ENCODE results near the gene CDCA5.
"Not testable (repeated sequence)": the region's sequence is repeated elsewhere in the genome, so short reads cannot be mapped to it uniquely, and the experiment has no call there.

The CDCA5 gene

DNA sequence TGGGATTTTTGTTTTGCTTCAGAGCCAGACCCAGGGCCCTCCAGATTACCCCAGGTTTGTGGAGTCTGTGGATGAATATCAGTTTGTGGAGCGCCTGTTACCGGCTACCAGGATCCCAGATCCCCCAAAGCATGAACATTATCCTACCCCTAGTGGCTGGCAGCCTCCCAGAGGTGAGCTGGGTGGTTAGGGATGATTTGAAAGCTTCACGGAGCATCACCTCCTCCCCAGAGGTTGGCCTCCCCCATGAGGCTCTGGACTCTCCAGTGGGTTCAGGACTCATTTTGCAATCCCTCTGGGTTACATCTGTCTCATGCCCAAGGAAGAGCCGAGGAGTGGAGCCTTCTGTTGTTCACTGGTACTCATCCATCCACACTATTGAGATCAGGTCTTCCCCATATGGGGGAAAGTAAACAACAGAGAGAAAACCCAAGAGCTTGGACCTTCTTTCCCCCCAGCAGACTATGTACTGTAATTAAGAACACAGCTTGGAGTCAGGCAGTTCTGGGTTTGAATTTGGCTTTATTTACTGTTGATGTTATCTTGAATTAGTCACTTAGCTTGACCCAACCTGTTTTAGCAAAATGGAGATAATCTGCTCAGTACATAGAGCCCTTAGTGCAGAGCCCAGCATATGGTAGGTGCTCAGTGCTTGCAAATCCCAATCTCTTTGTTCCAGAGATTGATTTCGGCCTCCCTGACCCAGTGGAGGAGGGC lies 40.8 kb upstream of the CDCA5 start:
- no peak for DNase-seq (ENCODE audit: low read depth)
- H3K4me3 ChIP-seq (ENCODE audit: low read depth, low read length): no peak overlapping the region
- TF ChIP-seq, protein P1, sequence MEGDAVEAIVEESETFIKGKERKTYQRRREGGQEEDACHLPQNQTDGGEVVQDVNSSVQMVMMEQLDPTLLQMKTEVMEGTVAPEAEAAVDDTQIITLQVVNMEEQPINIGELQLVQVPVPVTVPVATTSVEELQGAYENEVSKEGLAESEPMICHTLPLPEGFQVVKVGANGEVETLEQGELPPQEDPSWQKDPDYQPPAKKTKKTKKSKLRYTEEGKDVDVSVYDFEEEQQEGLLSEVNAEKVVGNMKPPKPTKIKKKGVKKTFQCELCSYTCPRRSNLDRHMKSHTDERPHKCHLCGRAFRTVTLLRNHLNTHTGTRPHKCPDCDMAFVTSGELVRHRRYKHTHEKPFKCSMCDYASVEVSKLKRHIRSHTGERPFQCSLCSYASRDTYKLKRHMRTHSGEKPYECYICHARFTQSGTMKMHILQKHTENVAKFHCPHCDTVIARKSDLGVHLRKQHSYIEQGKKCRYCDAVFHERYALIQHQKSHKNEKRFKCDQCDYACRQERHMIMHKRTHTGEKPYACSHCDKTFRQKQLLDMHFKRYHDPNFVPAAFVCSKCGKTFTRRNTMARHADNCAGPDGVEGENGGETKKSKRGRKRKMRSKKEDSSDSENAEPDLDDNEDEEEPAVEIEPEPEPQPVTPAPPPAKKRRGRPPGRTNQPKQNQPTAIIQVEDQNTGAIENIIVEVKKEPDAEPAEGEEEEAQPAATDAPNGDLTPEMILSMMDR (IDR thresholded peaks at IDR 0.05; ENCODE audit: insufficient read depth, low read depth, low read length, missing control alignments): no peak

DNA sequence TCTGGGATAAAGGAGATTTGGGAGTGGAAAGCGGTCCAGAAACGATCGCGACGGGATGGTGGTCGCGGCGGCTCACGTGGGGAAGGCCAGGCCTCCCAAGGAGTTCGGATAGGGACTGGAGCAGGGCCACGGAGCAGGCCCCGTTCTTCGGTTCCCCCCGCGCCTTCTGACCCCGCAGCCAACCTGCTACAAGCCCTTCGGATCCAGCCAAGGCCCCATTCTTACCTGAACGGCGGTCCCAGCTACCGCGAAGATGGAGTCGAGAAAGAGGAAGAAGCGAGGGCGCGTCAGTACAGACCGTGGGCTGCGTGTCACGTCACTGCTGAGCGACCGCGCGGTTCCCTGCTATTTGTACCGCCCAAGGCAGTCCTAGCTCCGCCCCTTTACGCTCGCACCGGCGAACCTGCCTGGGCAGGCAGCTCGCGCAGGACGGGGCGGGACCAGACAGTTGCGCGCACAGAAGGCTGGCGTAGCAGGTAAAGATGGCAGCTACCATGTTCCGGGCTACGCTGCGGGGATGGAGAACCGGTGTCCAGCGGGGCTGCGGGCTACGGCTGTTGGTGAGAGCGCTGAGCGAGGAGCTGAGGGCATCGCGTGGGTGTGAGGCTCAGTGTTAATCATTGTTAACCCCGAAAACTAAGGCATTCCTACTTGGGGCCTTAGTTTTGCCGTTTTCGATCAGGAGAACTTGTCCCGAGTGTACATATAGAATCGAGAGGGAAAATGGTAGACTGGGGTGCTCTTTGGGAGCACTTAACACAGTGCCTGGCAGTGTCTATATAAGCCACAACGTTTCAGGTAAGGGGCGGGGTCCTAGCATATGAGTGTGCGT lies 38.2 kb upstream of the CDCA5 start, which contains the start of the genes FAU and MRPL49:
Gene FAU, minus strand, starts transcription at position 270 of the 832 bp plus-strand sequence. CDS start 321 bp downstream, outside the sequence.
Gene MRPL49, plus strand, starts transcription at position 457 of the 832 bp plus-strand sequence. Its CDS starts 26 bp downstream, at position 483.
- peak; percentile 99 for DNase-seq (ENCODE audit: low read depth)
- TF ChIP-seq, protein P1 (IDR thresholded peaks at IDR 0.05; ENCODE audit: insufficient read depth, low read depth, low read length, missing control alignments): no peak
- H3K4me3 ChIP-seq (ENCODE audit: low read depth, low read length): peak within 1 kb of the TSS; percentile 97

DNA sequence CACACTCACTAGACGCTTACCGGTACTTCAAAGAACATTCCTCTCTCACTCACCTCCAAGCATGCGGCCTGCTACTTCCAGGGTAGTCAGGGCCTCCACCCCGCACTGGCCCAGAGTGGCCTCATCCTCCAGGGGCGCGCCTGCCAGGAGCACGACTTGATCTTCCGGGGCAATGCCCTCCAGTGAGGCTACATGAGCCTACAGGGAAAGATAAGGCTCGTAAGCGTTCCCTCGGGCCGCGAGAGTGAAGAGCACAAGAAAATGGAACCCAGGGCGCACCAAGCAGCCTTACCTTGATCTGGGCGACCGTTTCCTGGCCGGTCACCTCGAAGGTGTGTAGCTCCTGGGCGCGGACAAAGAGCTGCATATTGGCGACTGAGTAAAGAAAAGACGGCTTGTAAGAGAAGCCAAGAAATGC lies 37.6 kb upstream of the CDCA5 start:
- DNase-seq (ENCODE audit: low read depth): no peak
- TF ChIP-seq, protein P1 (IDR thresholded peaks at IDR 0.05; ENCODE audit: insufficient read depth, low read depth, low read length, missing control alignments): no peak
- peak overlapping the region; percentile 82 for H3K4me3 ChIP-seq (ENCODE audit: low read depth, low read length)

DNA sequence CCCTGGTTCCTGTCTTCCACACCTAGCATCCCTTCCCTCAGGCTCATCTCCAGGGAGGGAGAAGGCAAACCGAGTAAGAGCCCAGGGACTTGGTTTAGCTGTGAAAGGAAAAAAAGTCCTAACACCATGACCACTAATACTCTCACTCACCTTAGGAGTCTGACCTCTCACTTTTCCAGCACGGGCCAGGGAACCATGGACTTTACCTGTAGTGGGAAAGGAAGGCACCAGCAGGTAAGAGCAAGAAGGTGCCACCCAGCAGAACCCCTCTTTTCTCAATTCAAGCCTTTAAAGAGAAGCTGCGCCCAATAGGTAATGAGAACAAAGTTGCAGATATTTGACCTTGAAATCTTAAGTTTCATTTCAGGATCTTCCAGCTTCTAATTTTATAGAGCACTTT lies 37.0 kb upstream of the CDCA5 start:
- H3K4me3 ChIP-seq (ENCODE audit: low read depth, low read length): peak overlapping the region; percentile 82
- TF ChIP-seq, protein P1 (IDR thresholded peaks at IDR 0.05; ENCODE audit: insufficient read depth, low read depth, low read length, missing control alignments): no peak
- no peak for DNase-seq (ENCODE audit: low read depth)

DNA sequence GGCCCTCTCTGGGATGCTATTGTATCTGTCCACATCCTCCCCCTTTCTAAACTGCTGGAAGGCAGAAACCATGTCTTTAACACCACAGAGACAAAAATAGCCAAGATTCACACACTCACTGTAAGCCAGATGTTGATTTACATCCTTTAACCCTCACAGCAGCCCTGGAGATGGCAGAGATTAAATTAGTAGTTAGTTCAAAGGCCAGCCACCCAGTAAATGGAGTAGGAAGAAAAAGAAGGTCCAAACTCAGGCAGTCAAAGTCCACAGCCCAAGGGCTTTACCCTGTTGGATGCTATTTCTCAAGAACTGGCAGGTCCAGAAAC lies 35.8 kb upstream of the CDCA5 start:
- no peak for DNase-seq (ENCODE audit: low read depth)
- TF ChIP-seq, protein P1 (IDR thresholded peaks at IDR 0.05; ENCODE audit: insufficient read depth, low read depth, low read length, missing control alignments): no peak
- H3K4me3 ChIP-seq (ENCODE audit: low read depth, low read length): no peak overlapping the region

DNA sequence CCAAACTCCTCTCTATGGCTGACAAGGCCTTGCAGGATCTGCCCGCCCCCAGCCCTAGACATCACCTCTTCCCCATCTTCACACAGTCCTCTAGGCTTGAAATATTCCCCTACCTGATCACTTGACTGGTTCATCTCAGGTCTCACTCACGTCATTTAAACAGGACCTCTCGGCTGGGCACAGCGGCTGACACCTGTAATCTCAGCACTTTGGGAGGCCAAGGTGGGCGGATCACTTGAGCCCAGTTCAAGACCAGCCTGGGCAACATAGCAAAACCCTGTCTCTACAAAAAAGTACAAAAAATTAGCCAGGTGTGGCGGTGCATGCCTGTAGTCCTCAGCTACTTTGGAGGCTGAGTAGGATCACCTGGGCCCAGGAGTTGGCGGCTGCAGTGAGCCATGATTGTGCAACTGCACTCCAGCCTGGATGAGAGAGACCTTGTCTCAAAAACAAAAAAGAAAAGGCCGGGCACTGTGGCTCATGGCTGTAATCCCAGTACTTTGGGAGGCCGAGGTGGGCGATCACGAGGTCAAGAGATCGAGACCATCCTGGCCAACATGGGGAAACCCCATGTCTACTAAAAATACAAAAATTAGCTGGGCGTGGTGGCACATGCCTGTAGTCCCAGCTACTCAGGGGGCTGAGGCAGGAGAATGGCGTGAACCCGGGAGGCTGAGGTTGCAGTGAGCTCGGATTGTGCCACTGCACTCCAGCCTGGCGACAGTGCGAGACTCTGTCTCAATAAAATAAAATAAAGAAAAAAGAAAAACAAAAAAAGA lies 35.2 kb upstream of the CDCA5 start:
- H3K4me3 ChIP-seq (ENCODE audit: low read depth, low read length); DNase-seq (ENCODE audit: low read depth): not testable (repeated sequence)

Measured in GM12865 (cell line).